ENCODE results near the gene SGCD. TPM values are rescaled to one million over a fixed set of nuclear protein-coding genes. Genes with fewer than 3 reads are reported as not detected.

SGCD gene
- total RNA-seq, 1 donor from 2014 or later = 8.8 TPM

- Mint-ChIP-seq H3K4me3 (no peak overlapping the region), H3K27me3 (no peaks in the 10 kb centered on the region), H3K36me3 (no peaks in the 10 kb centered on the region), H3K4me1 (ENCODE audit: unreplicated experiment) (no peaks in the 10 kb centered on the region), H3K27ac (no peak overlapping the region), H3K9me3 (peaks cover 5% of the 10 kb centered on the region)
- no peak for TF ChIP-seq CTCF (conservative IDR thresholded peaks at IDR 0.05)
- DNase-seq (ENCODE audit: extremely low spot score, unreplicated experiment) = no peak
These were observed 195.9 kb downstream of the SGCD start for GRCh38 chr5:156522651-156523529.

- DNase-seq (ENCODE audit: extremely low spot score, unreplicated experiment) = no peak
- Mint-ChIP-seq H3K4me3 (no peak overlapping the region), H3K27me3 (no peaks in the 10 kb centered on the region), H3K27ac (no peak overlapping the region), H3K9me3 (peaks cover 2% of the 10 kb centered on the region), H3K4me1 (ENCODE audit: unreplicated experiment) (no peaks in the 10 kb centered on the region), H3K36me3 (no peaks in the 10 kb centered on the region)
- TF ChIP-seq CTCF (conservative IDR thresholded peaks at IDR 0.05) = no peak
These were observed 196.6 kb downstream of the SGCD start for GRCh38 chr5:156523607-156524006.

- no peaks in the 10 kb centered on the region for H3K27me3 Mint-ChIP-seq
- no peaks in the 10 kb centered on the region for H3K9me3 Mint-ChIP-seq
- DNase-seq (ENCODE audit: extremely low spot score, unreplicated experiment) = no peak
- no peak overlapping the region for H3K27ac Mint-ChIP-seq
- H3K4me1 Mint-ChIP-seq (ENCODE audit: unreplicated experiment) = no peaks in the 10 kb centered on the region
- H3K4me3 Mint-ChIP-seq = no peak overlapping the region
- TF ChIP-seq CTCF (conservative IDR thresholded peaks at IDR 0.05) = no peak
- no peaks in the 10 kb centered on the region for H3K36me3 Mint-ChIP-seq
These were observed 199.3 kb downstream of the SGCD start for GRCh38 chr5:156526081-156526925.

- no peaks in the 10 kb centered on the region for H3K9me3 Mint-ChIP-seq
- no peak overlapping the region for H3K27ac Mint-ChIP-seq
- DNase-seq (ENCODE audit: extremely low spot score, unreplicated experiment) = no peak
- H3K4me3 Mint-ChIP-seq = no peak overlapping the region
- no peaks in the 10 kb centered on the region for H3K4me1 Mint-ChIP-seq (ENCODE audit: unreplicated experiment)
- no peak for TF ChIP-seq CTCF (conservative IDR thresholded peaks at IDR 0.05)
- no peaks in the 10 kb centered on the region for H3K36me3 Mint-ChIP-seq
- H3K27me3 Mint-ChIP-seq = no peaks in the 10 kb centered on the region
These were observed 200.6 kb downstream of the SGCD start for GRCh38 chr5:156527611-156528010.

- Mint-ChIP-seq H3K4me1 (ENCODE audit: unreplicated experiment) (no peaks in the 10 kb centered on the region), H3K27me3 (no peaks in the 10 kb centered on the region), H3K27ac (no peak overlapping the region), H3K9me3 (no peaks in the 10 kb centered on the region), H3K4me3 (no peak overlapping the region), H3K36me3 (no peaks in the 10 kb centered on the region)
- TF ChIP-seq CTCF (conservative IDR thresholded peaks at IDR 0.05) = no peak
- DNase-seq (ENCODE audit: extremely low spot score, unreplicated experiment) = no peak
These were observed 201.7 kb downstream of the SGCD start for GRCh38 chr5:156528673-156529072.

All from type B pancreatic cell (in vitro differentiated cells).